Type B pancreatic cell (in vitro differentiated cells): Measurements from ENCODE around the gene FHL2. TPM values are rescaled to one million over a fixed set of nuclear protein-coding genes. Genes with fewer than 3 reads are reported as not detected.

ENCODE experiments used
- DNase-seq: peaks from one replicate; pipeline ENCODE4 v3.0.0; 2021; ENCODE audit warnings: mixed read lengths; ENCODE audit not compliant: unreplicated experiment; ENCODE audit errors: extremely low spot score
- H3K27ac Mint-ChIP-seq: 2 replicates; pipeline ENCODE4 v1.8.0; 2021; ENCODE audit warnings: mild to moderate bottlenecking, mixed read lengths
- H3K27me3 Mint-ChIP-seq: 2 replicates; pipeline ENCODE4 v1.8.0; 2021; ENCODE audit warnings: mixed read lengths
- H3K36me3 Mint-ChIP-seq: 2 replicates; pipeline ENCODE4 v1.8.0; 2021; ENCODE audit warnings: mixed read lengths
- H3K4me1 Mint-ChIP-seq: one replicate; pipeline ENCODE4 v1.8.0; 2021; ENCODE audit warnings: mixed read lengths; ENCODE audit not compliant: unreplicated experiment
- H3K4me3 Mint-ChIP-seq: 2 replicates; pipeline ENCODE4 v1.8.0; 2021; ENCODE audit warnings: mild to moderate bottlenecking, mixed read lengths
- H3K9me3 Mint-ChIP-seq: 2 replicates; pipeline ENCODE4 v1.8.0; 2021; ENCODE audit warnings: mixed read lengths
- CTCF ChIP-seq: fragments of 200-600 bp; sonication (generic); conservative IDR thresholded peaks from 2 replicates; pipeline ENCODE4 v1.5.0; 2021; ENCODE audit warnings: antibody characterized with exemption, mild to moderate bottlenecking
- total RNA-seq: library from RNA; stranded (reverse); gene quantifications from 2 replicates; pipeline ENCODE4 v1.2.1, GENCODE V29; 2021; ENCODE audit warnings: low replicate concordance

FHL2 gene
- total RNA-seq, 1 donor from 2014 or later: 21.9 TPM

- H3K36me3 Mint-ChIP-seq: peaks cover 33% of the 10 kb centered on the region
- no peak for TF ChIP-seq CTCF
- peaks cover 4% of the 10 kb centered on the region for H3K9me3 Mint-ChIP-seq
- no peaks in the 10 kb centered on the region for H3K27me3 Mint-ChIP-seq
- no peak overlapping the region for H3K27ac Mint-ChIP-seq
- peaks cover 20% of the 10 kb centered on the region for H3K4me1 Mint-ChIP-seq
- DNase-seq: no peak
- H3K4me3 Mint-ChIP-seq: no peak overlapping the region
Observed at GRCh38 chr2:105391058-105391627, 7.7 kb downstream of the FHL2 start.

DNA sequence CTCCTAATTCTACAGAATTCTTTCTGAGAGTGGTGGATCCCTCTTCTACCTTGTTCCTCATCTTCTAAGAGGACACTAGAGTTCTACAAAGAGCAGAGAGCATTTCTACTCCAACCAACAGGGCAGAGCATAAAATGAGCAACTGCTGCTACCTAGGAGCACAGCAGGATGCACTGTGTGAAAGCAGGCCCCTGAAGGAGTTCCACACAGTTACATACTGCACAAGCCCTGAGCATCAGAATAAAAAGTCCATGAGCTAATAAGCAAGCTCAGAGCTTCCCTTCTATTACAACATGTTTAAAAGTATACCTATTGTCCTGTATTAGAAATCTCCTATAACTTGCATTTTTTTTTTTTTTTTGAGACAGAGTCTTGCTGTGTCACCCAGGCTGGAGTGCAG, 8.4 kb downstream of the FHL2 start:
- no peak overlapping the region for H3K27ac Mint-ChIP-seq
- no peak for DNase-seq
- H3K9me3 Mint-ChIP-seq: peaks cover 4% of the 10 kb centered on the region
- no peaks in the 10 kb centered on the region for H3K27me3 Mint-ChIP-seq
- H3K36me3 Mint-ChIP-seq: peaks cover 32% of the 10 kb centered on the region
- H3K4me3 Mint-ChIP-seq: no peak overlapping the region
- peaks cover 20% of the 10 kb centered on the region for H3K4me1 Mint-ChIP-seq
- no peak for TF ChIP-seq CTCF

GRCh38 chr2:105388971-105389381, 9.9 kb downstream of the FHL2 start:
- no peak for DNase-seq
- H3K36me3 Mint-ChIP-seq: peaks cover 39% of the 10 kb centered on the region
- H3K27me3 Mint-ChIP-seq: no peaks in the 10 kb centered on the region
- no peak for TF ChIP-seq CTCF
- H3K4me3 Mint-ChIP-seq: no peak overlapping the region
- H3K9me3 Mint-ChIP-seq: peaks cover 4% of the 10 kb centered on the region
- H3K4me1 Mint-ChIP-seq: peaks cover 13% of the 10 kb centered on the region
- no peak overlapping the region for H3K27ac Mint-ChIP-seq

GRCh38 chr2:105387225-105387624, 11.6 kb downstream of the FHL2 start:
- no peaks in the 10 kb centered on the region for H3K27me3 Mint-ChIP-seq
- TF ChIP-seq CTCF: no peak
- no peak overlapping the region for H3K4me3 Mint-ChIP-seq
- peaks cover 42% of the 10 kb centered on the region for H3K36me3 Mint-ChIP-seq
- H3K4me1 Mint-ChIP-seq: peaks cover 13% of the 10 kb centered on the region
- no peak for DNase-seq
- H3K9me3 Mint-ChIP-seq: peaks cover 4% of the 10 kb centered on the region
- H3K27ac Mint-ChIP-seq: no peak overlapping the region

DNA sequence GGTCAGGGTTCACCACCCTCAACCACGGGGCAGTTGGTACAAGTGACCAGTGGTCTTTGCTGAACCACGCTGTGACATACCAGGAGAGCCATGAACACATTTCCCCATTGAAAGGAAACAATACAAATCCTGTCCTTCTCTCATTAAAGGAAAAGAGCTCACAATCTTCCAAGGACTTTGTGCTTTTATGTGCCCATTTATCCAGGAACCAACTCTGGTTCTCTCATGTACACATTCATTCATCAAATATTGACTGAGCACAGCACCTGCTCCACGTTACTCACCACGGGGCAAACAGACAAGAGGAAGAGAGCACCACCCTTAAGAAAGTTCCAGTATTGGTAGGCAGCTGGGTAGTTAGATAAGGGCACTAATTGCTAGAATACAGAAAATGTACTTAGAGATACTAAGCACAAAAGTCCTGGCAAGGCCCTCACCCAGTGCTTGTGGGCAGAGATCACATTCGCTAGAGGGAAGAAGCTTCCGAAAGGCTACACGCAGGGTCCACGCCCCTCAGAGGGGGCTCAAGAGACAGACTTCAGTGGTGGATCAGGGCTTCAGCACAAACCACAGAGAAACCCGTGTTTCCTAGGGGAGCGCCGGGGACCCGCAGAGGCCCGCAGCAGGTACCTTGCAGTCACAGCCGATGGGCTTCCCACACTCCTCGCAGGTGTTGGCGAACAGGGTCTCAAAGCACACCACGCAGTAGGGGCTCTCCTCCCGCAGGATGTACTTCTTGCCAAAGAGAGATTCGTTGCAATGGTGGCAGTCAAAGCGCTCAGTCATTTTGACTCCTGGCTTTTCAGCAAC, 12.9 kb downstream of the FHL2 start:
- no peaks in the 10 kb centered on the region for H3K27me3 Mint-ChIP-seq
- no peak overlapping the region for H3K27ac Mint-ChIP-seq
- TF ChIP-seq CTCF: no peak
- H3K4me3 Mint-ChIP-seq: no peak overlapping the region
- DNase-seq: no peak
- peaks cover 9% of the 10 kb centered on the region for H3K4me1 Mint-ChIP-seq
- H3K36me3 Mint-ChIP-seq: peaks cover 39% of the 10 kb centered on the region
- peaks cover 4% of the 10 kb centered on the region for H3K9me3 Mint-ChIP-seq
